CD4-positive, alpha-beta T cell treated with Interleukin-2 at 100 ng/mL for 4 hours (primary cell): ENCODE measurements around the gene ZNF319.
"Not testable (repeated sequence)": the region's sequence is repeated elsewhere in the genome, so short reads cannot be mapped to it uniquely, and the experiment has no call there.

Experiments used
- DNase-seq: peaks from one replicate; pipeline ENCODE4 v3.0.0-alpha.2; 2020; ENCODE audit warnings: low spot score

Gene ZNF319

GRCh38 chr16:57997528-57998265 is 2.8 kb downstream of the ZNF319 start:
- no peak for DNase-seq

- no peak for DNase-seq
Observed at GRCh38 chr16:57997176-57997527, 3.3 kb downstream of the ZNF319 start.

GRCh38 chr16:57996406-57997175 is 3.9 kb downstream of the ZNF319 start:
- no peak for DNase-seq

- DNase-seq = no peak
Observed at GRCh38 chr16:57995721-57996405, 4.6 kb downstream of the ZNF319 start.

GRCh38 chr16:57994778-57995177 is 5.7 kb downstream of the ZNF319 start:
- peak; percentile 50 for DNase-seq

- no peak for DNase-seq
Observed at GRCh38 chr16:57994361-57994760, 6.1 kb downstream of the ZNF319 start.

GRCh38 chr16:57993897-57994296 is 6.6 kb downstream of the ZNF319 start:
- DNase-seq = no peak

- no peak for DNase-seq
Observed at GRCh38 chr16:57993438-57993837, 7.0 kb downstream of the ZNF319 start.

- DNase-seq = no peak
Observed at GRCh38 chr16:57992084-57992483, 8.4 kb downstream of the ZNF319 start.

- DNase-seq = no peak
Observed at GRCh38 chr16:57991551-57992059, 8.9 kb downstream of the ZNF319 start.

GRCh38 chr16:57988929-57989328 is 11.5 kb downstream of the ZNF319 start:
- no peak for DNase-seq

GRCh38 chr16:57987441-57988177 is 12.9 kb downstream of the ZNF319 start:
- DNase-seq = no peak

- DNase-seq = no peak
Observed at GRCh38 chr16:57986196-57986595, 14.3 kb downstream of the ZNF319 start.

GRCh38 chr16:57985204-57986181 is 15.0 kb downstream of the ZNF319 start:
- no peak for DNase-seq

- DNase-seq = peak; percentile 94
Observed at GRCh38 chr16:57984443-57985203, 15.8 kb downstream of the ZNF319 start.

GRCh38 chr16:57982385-57982784 is 18.1 kb downstream of the ZNF319 start:
- no peak for DNase-seq

- DNase-seq = no peak
Observed at GRCh38 chr16:57981636-57982035, 18.8 kb downstream of the ZNF319 start.

- no peak for DNase-seq
Observed at GRCh38 chr16:57979006-57979585, 21.4 kb downstream of the ZNF319 start.

GRCh38 chr16:57978070-57978465 is 22.4 kb downstream of the ZNF319 start:
- not testable (repeated sequence) for DNase-seq
